CD4-positive, alpha-beta T cell (primary cell): ENCODE results near the gene CKB. TPM values are rescaled to one million over a fixed set of nuclear protein-coding genes. Genes with fewer than 3 reads are reported as not detected.

Experiments
- ATAC-seq: fragments of 200-7000 bp; cut with Tn5 transposase; one replicate; pipeline ENCODE4 v1.10.0; 2022; ENCODE audit warnings: mild to moderate bottlenecking; ENCODE audit not compliant: poor library complexity
- CTCF ChIA-PET: fragments of 350-600 bp; sonication (Branson Sonifier 250); formaldehyde crosslinking; loops from one replicate; lab custom pipeline; 2021; ENCODE audit warnings: antibody characterized with exemption, inconsistent platforms; lab: Charles Lee
- POLR2A ChIA-PET: fragments of 350-600 bp; sonication (Branson Sonifier 250); formaldehyde crosslinking; loops from one replicate; lab custom pipeline; 2021; ENCODE audit warnings: antibody characterized with exemption, inconsistent platforms; lab: Charles Lee
- DNase-seq, 14 experiments: peaks; one replicate each; pipeline ENCODE4 v3.0.0-alpha.2; 2013 to 2020; ENCODE audit warnings: mixed read lengths in 2 of 14
- H3K27ac ChIP-seq, 2 donors: one replicate each; pipeline versions ENCODE4 v1.5.1 to v1.7.0; 2013; ENCODE audit warnings: low read length in 2 of 2, low read depth in 1 of 2, mild to moderate bottlenecking in 1 of 2
- H3K27me3 ChIP-seq, 2 experiments: 1 replicate in 1 of 2; 2 replicates in 1 of 2; pipeline versions ENCODE4 v1.6.1 to v1.7.0; 2013; ENCODE audit warnings: low read length in 2 of 2, control low read depth in 1 of 2, mild to moderate bottlenecking in 1 of 2, moderate library complexity in 1 of 2; ENCODE audit not compliant: insufficient read depth in 2 of 2, control insufficient read depth in 1 of 2
- H3K36me3 ChIP-seq: one replicate; pipeline ENCODE4 v1.6.1; 2013; ENCODE audit warnings: low read length, control low read depth; ENCODE audit not compliant: insufficient read depth
- H3K4me1 ChIP-seq: one replicate; pipeline ENCODE4 v1.6.1; 2013; ENCODE audit warnings: low read length, control low read depth; ENCODE audit not compliant: insufficient read depth
- H3K4me3 ChIP-seq: one replicate; pipeline ENCODE4 v1.5.1; 2013; ENCODE audit warnings: mild to moderate bottlenecking, low read length, moderate library complexity
- H3K9me3 ChIP-seq, 2 experiments: 1 replicate in 1 of 2; 2 replicates in 1 of 2; pipeline versions ENCODE4 v1.6.1 to v1.7.0; 2013; ENCODE audit warnings: low read length in 2 of 2, mild to moderate bottlenecking in 2 of 2, control low read depth in 1 of 2, moderate library complexity in 1 of 2; ENCODE audit not compliant: control insufficient read depth in 1 of 2, insufficient read depth in 1 of 2
- H3K27ac Mint-ChIP-seq: one replicate; pipeline ENCODE4 v1.8.0; 2020; ENCODE audit warnings: mixed read lengths
- H3K27me3 Mint-ChIP-seq: one replicate; pipeline ENCODE4 v1.8.0; 2021; ENCODE audit warnings: mixed read lengths
- H3K36me3 Mint-ChIP-seq: one replicate; pipeline ENCODE4 v1.8.0; 2021; ENCODE audit warnings: low read depth, mixed read lengths
- H3K4me1 Mint-ChIP-seq: one replicate; pipeline ENCODE4 v1.8.0; 2021; ENCODE audit warnings: low read depth, mixed read lengths
- H3K4me3 Mint-ChIP-seq: one replicate; pipeline ENCODE4 v1.8.0; 2020; ENCODE audit warnings: mild to moderate bottlenecking, mixed read lengths
- H3K9me3 Mint-ChIP-seq: one replicate; pipeline ENCODE4 v1.8.0; 2020; ENCODE audit warnings: mixed read lengths
- intact Hi-C, 2 experiments: fragments of 100-400 bp; cut with DNase I in 1 of 2; cut with micrococcal nuclease in 1 of 2; formaldehyde crosslinking; loops; one replicate each; pipeline versions ENCODE4 v1.15.1 to v1.9.0; 2023 to 2025; cut with DNase I, micrococcal nuclease
- total RNA-seq, 174 experiments: library from RNA in 2 of 174; stranded (reverse) in 2 of 174; gene quantifications; one replicate each; pipeline ENCODE4 v1.2.3 and lab custom pipeline; 2021 to 2026
- TF ChIP-seq, protein P1 (sequence below): fragments of 200-600 bp; IDR thresholded peaks from one replicate; pipeline ENCODE4 v1.8.0; 2022; ENCODE audit warnings: antibody characterized with exemption, mild to moderate bottlenecking

Gene CKB
- total RNA-seq, 2 experiments from 2014 or later = 5.8 to 6.6 TPM

DNA sequence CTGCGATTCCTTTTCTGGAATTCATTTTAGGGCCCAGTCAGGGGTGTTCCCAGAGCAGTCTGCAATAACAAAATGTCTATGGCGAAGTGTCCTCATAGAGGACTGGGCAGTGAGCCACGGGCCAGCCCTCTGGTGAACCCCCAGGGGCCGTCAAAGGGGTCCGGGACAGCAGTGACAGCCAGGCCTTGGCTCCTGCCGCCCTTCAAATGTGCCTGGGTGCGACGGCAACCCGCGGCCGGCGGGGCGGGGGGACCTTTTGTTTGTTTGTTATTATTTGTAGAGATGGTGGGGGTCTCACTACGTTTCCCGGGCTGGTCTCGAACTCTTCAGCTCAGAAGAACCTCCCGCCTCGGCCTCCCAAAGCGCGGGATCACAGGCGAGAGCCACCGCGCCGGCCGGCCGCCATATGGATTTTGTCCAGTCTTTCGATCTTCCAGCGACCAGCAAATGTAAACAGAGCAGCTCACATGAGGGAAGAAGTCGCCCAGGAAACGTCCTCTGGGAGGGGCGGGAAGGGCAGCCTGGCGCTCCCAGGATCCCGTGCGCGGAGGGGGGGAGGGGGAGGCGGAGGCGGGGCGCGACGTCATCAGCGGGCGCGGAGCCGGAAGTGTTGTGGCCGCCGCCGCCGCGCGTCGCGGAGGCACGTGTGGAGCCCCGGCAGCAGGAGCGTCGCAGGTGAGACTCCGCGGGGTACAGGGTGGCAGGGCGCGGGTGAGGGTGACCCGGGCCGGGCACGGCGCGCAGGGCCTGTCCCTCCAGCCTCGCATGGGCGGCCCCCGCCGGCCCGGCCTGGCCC lies 6.2 kb upstream of the CKB start, which contains the start of gene TRMT61A:
TSS of gene TRMT61A (plus strand) at position 610 of the 796 bp plus-strand sequence. CDS start 783 bp downstream, outside the sequence.
- Histone ChIP-seq H3K4me3 (peak within 1 kb of the TSS; percentile 93), H3K9me3 (peaks cover 0 to 5% of the 10 kb centered on the region in 2 experiments), H3K27me3 (no peaks in the 10 kb centered on the region), H3K27ac (peak within 1 kb of the TSS; percentile 61 to 77), H3K36me3 (peaks cover 10% of the 10 kb centered on the region), H3K4me1 (peaks cover 45% of the 10 kb centered on the region)
- TF ChIP-seq, protein P1, sequence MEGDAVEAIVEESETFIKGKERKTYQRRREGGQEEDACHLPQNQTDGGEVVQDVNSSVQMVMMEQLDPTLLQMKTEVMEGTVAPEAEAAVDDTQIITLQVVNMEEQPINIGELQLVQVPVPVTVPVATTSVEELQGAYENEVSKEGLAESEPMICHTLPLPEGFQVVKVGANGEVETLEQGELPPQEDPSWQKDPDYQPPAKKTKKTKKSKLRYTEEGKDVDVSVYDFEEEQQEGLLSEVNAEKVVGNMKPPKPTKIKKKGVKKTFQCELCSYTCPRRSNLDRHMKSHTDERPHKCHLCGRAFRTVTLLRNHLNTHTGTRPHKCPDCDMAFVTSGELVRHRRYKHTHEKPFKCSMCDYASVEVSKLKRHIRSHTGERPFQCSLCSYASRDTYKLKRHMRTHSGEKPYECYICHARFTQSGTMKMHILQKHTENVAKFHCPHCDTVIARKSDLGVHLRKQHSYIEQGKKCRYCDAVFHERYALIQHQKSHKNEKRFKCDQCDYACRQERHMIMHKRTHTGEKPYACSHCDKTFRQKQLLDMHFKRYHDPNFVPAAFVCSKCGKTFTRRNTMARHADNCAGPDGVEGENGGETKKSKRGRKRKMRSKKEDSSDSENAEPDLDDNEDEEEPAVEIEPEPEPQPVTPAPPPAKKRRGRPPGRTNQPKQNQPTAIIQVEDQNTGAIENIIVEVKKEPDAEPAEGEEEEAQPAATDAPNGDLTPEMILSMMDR = no peak
- H3K36me3 Mint-ChIP-seq = peaks cover 8% of the 10 kb centered on the region
- ATAC-seq (peak; percentile 91), DNase-seq (peak; percentile 63 to 92 (median 74))
- peaks cover 4% of the 10 kb centered on the region for H3K27me3 Mint-ChIP-seq
- POLR2A ChIA-PET = interaction anchor here (0.7 to 2.5 kb wide), 4 partner anchors 10 to 33 kb away, joined by 3 to 17 read pairs (median 6); partner anchors contain the start of genes BAG5 and COA8
- peaks cover 36% of the 10 kb centered on the region for H3K4me1 Mint-ChIP-seq
- peak within 1 kb of the TSS; percentile 96 for H3K4me3 Mint-ChIP-seq
- CTCF ChIA-PET = interaction anchor here (1.4 to 1.8 kb wide), 2 partner anchors 10 kb away, joined by 3 to 7 read pairs; no protein-coding TSS in a partner anchor
- peak within 1 kb of the TSS; percentile 92 for H3K27ac Mint-ChIP-seq
- intact Hi-C loops = loop anchor here (1.0 to 5.0 kb wide), 4 partner anchors 34 to 144 kb away; partner anchors contain the start of genes BAG5 (in 2 of the 2), COA8 (in 2 of the 2), KLC1 (in 1 of the 2) and MARK3 (in 1 of the 2)
- H3K9me3 Mint-ChIP-seq = no peaks in the 10 kb centered on the region

DNA sequence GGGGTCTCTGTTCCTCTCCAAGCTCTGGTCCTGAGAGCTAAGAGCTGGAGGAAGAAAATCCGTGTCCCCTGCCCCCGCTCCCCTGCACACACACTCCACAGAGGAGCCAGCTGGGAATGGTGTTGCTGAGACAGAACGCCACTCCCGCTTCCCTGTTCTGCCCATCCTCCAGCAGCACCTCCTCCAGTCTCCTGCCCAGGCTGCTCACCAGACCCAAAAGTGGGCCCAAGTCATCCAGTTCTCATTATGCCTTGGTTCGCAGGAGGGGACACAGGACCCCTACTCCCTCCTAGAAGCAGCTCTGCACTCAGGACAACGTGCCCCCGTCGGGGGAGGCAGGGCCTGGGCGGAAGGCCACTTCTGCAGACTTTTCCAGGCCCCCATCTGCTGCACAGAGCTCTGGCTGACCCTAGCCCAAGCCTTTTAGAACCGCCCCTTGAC lies 5.5 kb upstream of the CKB start:
- Mint-ChIP-seq H3K36me3 (peaks cover 8% of the 10 kb centered on the region), H3K4me1 (peaks cover 36% of the 10 kb centered on the region), H3K27ac (peak overlapping the region; percentile 92), H3K27me3 (peaks cover 9% of the 10 kb centered on the region), H3K9me3 (no peaks in the 10 kb centered on the region), H3K4me3 (peak overlapping the region; percentile 95)
- DNase-seq = no peak
- ChIA-PET CTCF (interaction anchor here (1.2 to 1.4 kb wide), 2 partner anchors 8 to 10 kb away, joined by 3 read pairs; no protein-coding TSS in a partner anchor), POLR2A (interaction anchor here (0.7 to 2.5 kb wide), 4 partner anchors 9 to 34 kb away, joined by 3 to 17 read pairs (median 6); partner anchors contain the start of genes BAG5 and COA8)
- ATAC-seq = no peak
- H3K27me3 ChIP-seq = peaks cover 3 to 5% of the 10 kb centered on the region in 2 experiments
- intact Hi-C loops = loop anchor here (2.0 to 5.0 kb wide), 3 partner anchors 34 to 143 kb away; partner anchors contain the start of genes BAG5 (in 1 of the 2), COA8 (in 1 of the 2), KLC1 (in 1 of the 2) and MARK3 (in 1 of the 2)
- H3K9me3 ChIP-seq = peaks cover 0 to 8% of the 10 kb centered on the region in 2 experiments
- H3K27ac ChIP-seq = peak overlapping the region in 1 of 2 donors; percentile 77
- H3K4me1 ChIP-seq = peaks cover 47% of the 10 kb centered on the region
- peak overlapping the region; percentile 93 for H3K4me3 ChIP-seq
- peaks cover 4% of the 10 kb centered on the region for H3K36me3 ChIP-seq
- TF ChIP-seq, protein P1 = no peak
